Nephron (organoid): ENCODE data around the gene COL24A1.
"Not testable (repeated sequence)": the region's sequence is repeated elsewhere in the genome, so short reads cannot be mapped to it uniquely, and the experiment has no call there.

Experiments
- H3K27ac Mint-ChIP-seq, 3 experiments: 2 replicates each; pipeline ENCODE4 v1.8.0; 2020; ENCODE audit warnings: mixed read lengths in 3 of 3, mild to moderate bottlenecking in 2 of 3, moderate library complexity in 1 of 3
- H3K27me3 Mint-ChIP-seq: 2 replicates; pipeline ENCODE4 v1.8.0; 2021; ENCODE audit warnings: low read depth, mild to moderate bottlenecking, moderate library complexity, mixed read lengths
- H3K36me3 Mint-ChIP-seq: 2 replicates; pipeline ENCODE4 v1.8.0; 2020; ENCODE audit warnings: low read depth, mixed read lengths
- H3K4me1 Mint-ChIP-seq: 2 replicates; pipeline ENCODE4 v1.8.0; 2020; ENCODE audit warnings: mixed read lengths
- H3K4me3 Mint-ChIP-seq, 3 experiments: 2 replicates each; pipeline ENCODE4 v1.8.0; 2020; ENCODE audit warnings: mild to moderate bottlenecking in 3 of 3, mixed read lengths in 3 of 3, moderate library complexity in 2 of 3
- H3K9me3 Mint-ChIP-seq: 2 replicates; pipeline ENCODE4 v1.8.0; 2020; ENCODE audit warnings: mixed read lengths
- CTCF ChIP-seq, 3 experiments: fragments of 200-600 bp; sonication (generic); IDR thresholded peaks; one replicate each; pipeline ENCODE4 v1.5.0; 2021; ENCODE audit warnings: antibody characterized with exemption in 3 of 3; ENCODE audit not compliant: unreplicated experiment in 3 of 3

The COL24A1 gene

GRCh38 chr1:85718678-85719340 lies 437.8 kb downstream of the COL24A1 start:
- no peak for TF ChIP-seq CTCF (IDR thresholded peaks at IDR 0.05; ENCODE audit: unreplicated experiment in 3 of 3)
- Mint-ChIP-seq H3K27ac (no peak overlapping the region), H3K4me1 (no peaks in the 10 kb centered on the region), H3K9me3 (peaks cover 29% of the 10 kb centered on the region), H3K4me3 (no peak overlapping the region), H3K27me3 (no peaks in the 10 kb centered on the region), H3K36me3 (peaks cover 8% of the 10 kb centered on the region)

GRCh38 chr1:85714418-85715114 lies 442.0 kb downstream of the COL24A1 start:
- H3K9me3 Mint-ChIP-seq: peaks cover 12% of the 10 kb centered on the region
- not testable (repeated sequence) for H3K4me1 Mint-ChIP-seq, H3K4me3 Mint-ChIP-seq, H3K36me3 Mint-ChIP-seq, H3K27me3 Mint-ChIP-seq, H3K27ac Mint-ChIP-seq

GRCh38 chr1:85708829-85709227 lies 447.7 kb downstream of the COL24A1 start:
- H3K27me3 Mint-ChIP-seq: no peaks in the 10 kb centered on the region
- no peak overlapping the region for H3K27ac Mint-ChIP-seq
- TF ChIP-seq CTCF (IDR thresholded peaks at IDR 0.05; ENCODE audit: unreplicated experiment in 3 of 3): peak in 1 of 3 experiments; percentile 8
- H3K4me1 Mint-ChIP-seq: peaks cover 4% of the 10 kb centered on the region
- H3K36me3 Mint-ChIP-seq: peaks cover 24% of the 10 kb centered on the region
- H3K9me3 Mint-ChIP-seq: peaks cover under 1% of the 10 kb centered on the region
- H3K4me3 Mint-ChIP-seq: no peak overlapping the region

- H3K9me3 Mint-ChIP-seq: no peaks in the 10 kb centered on the region
- peak; percentile 51 to 60 (median 53) for TF ChIP-seq CTCF (IDR thresholded peaks at IDR 0.05; ENCODE audit: unreplicated experiment in 3 of 3)
- H3K27me3 Mint-ChIP-seq: no peaks in the 10 kb centered on the region
- H3K27ac Mint-ChIP-seq: no peak within 1 kb of the TSS
- H3K4me1 Mint-ChIP-seq: peaks cover 4% of the 10 kb centered on the region
- H3K4me3 Mint-ChIP-seq: no peak within 1 kb of the TSS
- peaks cover 28% of the 10 kb centered on the region for H3K36me3 Mint-ChIP-seq
Observed at GRCh38 chr1:85707990-85708828, 448.4 kb downstream of the COL24A1 start, which contains the start of gene ZNHIT6. ZNHIT6 (minus strand) TSS chr1:85708433; CDS start chr1:85708284, 149 bp downstream.

GRCh38 chr1:85707267-85707989 lies 449.1 kb downstream of the COL24A1 start:
- H3K27me3 Mint-ChIP-seq: no peaks in the 10 kb centered on the region
- no peaks in the 10 kb centered on the region for H3K9me3 Mint-ChIP-seq
- peaks cover 33% of the 10 kb centered on the region for H3K36me3 Mint-ChIP-seq
- H3K4me3 Mint-ChIP-seq: no peak overlapping the region
- no peak for TF ChIP-seq CTCF (IDR thresholded peaks at IDR 0.05; ENCODE audit: unreplicated experiment in 3 of 3)
- no peak overlapping the region for H3K27ac Mint-ChIP-seq
- H3K4me1 Mint-ChIP-seq: peaks cover 4% of the 10 kb centered on the region
